Central memory CD4-positive, alpha-beta T cell (primary cell): ENCODE data around the gene PRKCE.

Experiments
- DNase-seq: peaks from one replicate; pipeline ENCODE4 v3.0.0; 2022

PRKCE gene

DNA sequence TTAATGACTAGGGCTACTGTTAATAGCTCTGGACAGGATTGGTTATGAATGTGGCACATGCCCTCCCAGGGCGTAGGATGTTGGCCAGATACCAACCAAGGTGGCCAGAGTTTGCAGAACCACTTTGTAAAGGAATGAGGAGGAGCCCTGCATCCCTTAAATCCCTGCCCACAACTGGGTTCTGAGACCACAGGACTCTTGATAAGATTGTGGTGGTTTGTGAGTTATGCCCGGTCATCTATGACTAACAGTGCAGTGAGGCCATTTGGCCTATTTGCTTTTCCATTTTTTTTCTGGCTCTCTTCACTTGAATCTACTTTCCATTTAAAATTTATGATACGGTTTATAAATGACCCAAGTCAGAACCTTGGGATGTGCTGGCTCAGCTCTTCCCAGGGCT lies 294.5 kb downstream of the PRKCE start:
- no peak for DNase-seq

GRCh38 chr2:45950606-45951005 lies 299.1 kb downstream of the PRKCE start:
- DNase-seq: no peak

DNA sequence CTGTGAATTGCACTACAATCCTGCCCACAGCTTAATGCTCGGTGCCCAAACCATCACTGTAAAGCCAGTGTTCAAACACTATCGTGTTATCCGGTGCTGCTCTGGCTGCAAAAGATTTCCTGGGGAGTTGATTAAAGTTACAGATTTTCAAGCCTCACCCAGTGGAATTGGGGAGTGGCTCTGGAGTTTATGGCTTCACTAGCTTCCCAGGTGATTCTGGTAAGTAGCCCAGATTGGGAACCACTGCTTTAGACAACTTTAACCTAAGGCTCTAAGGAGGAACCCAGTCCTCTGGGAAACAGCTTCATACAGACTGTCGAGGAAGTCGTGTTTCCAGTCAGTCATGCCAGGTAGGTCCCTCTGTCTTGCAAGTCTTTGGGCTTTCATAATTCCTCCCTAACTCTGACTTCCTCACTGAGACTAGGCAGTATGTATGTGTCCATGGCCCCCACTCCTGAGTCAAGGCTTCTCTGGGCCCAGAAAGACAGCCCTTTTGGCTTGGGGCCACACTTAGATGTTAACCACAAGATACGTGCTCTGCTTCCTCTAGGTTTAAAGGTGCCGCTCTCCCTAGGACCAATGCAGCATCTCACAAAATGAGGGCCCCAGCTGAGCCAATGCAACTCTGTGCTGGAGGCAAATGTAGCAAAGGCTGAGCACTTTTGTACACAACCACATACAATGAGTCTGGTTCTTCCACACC lies 299.7 kb downstream of the PRKCE start:
- no peak for DNase-seq

DNA sequence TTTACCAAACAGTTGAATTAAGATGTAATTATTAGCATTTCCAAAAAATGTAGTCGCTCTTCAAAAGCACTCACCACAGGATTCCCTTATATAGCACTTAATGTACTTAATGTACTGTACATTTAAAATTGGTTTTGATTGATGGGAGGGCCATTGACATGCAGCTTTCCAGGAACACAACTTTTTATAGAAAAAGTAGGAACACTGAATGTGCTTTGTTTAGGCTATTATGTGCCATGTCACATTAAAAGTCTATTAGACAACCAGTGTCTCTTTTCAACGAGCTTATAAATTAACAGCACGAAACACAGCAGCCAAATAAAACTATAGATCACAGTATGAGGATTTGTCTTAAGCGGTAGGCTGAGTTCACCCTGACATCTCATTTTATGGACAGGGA lies 301.1 kb downstream of the PRKCE start:
- DNase-seq: no peak

DNA sequence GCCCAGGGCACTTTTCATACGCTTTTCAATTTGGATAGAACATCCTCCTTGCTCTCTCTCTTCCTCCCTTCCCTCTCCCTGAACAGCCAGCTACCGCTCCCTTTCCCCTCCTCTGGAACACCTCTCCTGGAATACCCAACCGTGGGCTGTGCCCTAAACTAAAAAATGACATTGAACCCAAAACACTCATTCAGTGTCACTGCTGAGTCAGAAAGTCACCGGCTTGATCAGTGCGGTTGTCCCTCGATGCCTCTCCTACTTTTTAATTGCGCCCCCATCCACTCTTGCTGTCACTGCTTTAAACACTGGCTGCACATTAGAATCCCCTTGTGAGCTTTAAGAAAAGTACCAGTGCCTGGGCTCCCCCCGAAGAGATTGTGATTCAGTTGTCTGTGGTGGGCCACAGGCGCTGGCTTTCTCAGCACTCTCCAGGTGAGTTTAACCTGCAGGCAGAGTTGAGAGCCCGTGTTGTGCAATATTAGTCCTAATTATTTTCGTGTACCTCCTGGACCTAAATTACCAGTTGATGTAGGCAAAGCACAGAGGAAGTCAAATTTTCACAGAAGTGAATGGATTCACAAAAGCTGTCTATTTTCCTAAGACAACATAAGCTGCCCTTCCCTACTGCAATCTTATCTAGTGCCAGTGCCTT lies 302.0 kb downstream of the PRKCE start:
- DNase-seq: no peak

- DNase-seq: no peak
Observed at GRCh38 chr2:45954233-45954850, 302.9 kb downstream of the PRKCE start.

DNA sequence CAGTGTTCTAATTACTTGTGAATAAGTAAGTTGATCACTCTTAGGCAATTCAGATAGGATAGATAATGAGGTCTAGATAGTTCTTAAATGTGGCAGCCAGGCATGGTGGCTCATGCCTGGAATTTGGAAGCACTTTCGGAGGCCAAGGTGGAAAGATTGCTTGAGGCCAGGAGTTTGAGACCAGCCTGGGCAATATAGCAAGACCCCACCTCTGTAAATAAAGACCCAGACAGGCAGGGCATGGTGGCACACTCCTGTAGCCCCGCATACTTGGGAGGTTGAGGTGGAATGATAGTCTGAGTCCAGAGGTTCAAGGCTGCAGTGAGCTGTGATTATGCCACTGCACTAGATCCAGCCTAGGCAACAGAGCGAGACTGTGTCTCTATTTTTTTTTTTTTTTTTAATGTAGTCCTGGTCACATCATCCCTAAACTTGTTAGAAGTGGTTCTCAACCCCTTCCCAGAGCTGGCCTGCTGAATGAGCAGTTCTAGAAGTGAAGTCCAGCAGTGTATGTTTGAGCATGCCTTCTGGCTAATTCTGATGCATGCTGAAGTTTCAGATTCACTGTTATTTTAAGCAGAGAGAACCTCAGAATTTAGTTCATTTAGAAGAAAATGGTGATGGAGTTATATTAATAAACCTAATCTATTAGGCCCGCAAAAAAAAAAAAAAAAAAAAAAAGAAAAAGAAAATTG lies 306.2 kb downstream of the PRKCE start:
- no peak for DNase-seq

- no peak for DNase-seq
Observed at GRCh38 chr2:45960057-45960863, 308.8 kb downstream of the PRKCE start.

- DNase-seq: no peak
Observed at GRCh38 chr2:45962177-45962921, 310.9 kb downstream of the PRKCE start.

DNA sequence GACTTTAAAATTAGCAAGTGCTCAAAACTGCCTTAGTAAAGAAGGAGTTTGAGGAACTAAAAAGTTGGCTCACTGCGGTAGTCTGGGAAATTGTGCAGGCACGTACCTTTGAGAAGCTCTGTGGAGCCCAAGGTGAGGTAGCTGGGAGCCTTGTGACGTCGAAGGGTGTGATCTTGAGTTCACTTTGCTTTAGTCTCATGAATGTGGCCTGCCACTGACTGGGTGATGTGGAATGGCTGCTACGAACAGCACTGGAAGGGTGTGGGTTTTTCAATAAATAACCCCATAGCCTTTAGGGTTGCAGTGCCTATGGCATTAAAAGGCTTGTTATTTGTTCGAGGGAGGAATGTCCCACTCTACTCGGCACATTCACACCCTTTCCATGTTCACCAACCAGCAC lies 312.3 kb downstream of the PRKCE start:
- DNase-seq: no peak

GRCh38 chr2:45964223-45964841 lies 312.9 kb downstream of the PRKCE start:
- DNase-seq: no peak

- no peak for DNase-seq
Observed at GRCh38 chr2:45964906-45965305, 313.4 kb downstream of the PRKCE start.

- no peak for DNase-seq
Observed at GRCh38 chr2:45965871-45966498, 314.5 kb downstream of the PRKCE start.

GRCh38 chr2:45968946-45969584 lies 317.6 kb downstream of the PRKCE start:
- DNase-seq: no peak

DNA sequence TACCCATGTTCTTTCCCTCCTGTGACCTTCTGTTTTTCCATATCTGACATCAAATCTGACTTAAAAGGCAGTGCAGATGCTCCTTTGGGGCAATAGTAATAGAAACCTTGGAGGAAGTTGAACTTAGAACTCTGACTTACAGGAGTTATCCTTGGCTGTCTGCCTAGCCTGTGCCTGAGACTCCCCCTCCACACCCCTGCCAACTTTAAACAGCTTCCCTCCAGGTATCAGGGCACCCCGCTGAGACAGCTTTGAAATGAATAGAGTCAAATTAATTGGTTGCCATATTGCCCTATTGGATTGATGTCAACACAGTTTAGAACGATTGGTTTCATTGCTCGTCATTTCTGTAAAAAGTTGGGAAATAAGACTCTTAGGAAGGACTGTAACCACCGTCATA lies 322.0 kb downstream of the PRKCE start:
- no peak for DNase-seq

DNA sequence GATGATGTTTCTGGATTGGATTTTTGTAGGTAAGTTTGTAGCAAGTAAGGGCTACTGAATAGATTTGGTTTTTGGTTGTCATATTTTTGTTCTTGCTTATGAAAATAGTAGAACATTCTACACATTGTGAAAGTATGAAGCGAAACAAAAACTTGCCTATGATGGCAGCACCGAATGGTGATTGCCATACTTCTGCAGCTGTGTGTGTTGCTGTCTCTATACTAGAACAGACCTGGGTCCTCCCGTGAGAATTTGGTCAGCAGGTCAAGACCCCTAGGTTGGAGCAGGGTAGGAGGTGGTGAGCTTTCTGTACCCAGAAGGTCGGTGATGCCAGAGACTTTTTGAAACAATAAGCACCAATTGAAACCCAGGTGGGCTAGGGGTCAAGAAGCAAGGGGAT lies 322.6 kb downstream of the PRKCE start:
- no peak for DNase-seq

DNA sequence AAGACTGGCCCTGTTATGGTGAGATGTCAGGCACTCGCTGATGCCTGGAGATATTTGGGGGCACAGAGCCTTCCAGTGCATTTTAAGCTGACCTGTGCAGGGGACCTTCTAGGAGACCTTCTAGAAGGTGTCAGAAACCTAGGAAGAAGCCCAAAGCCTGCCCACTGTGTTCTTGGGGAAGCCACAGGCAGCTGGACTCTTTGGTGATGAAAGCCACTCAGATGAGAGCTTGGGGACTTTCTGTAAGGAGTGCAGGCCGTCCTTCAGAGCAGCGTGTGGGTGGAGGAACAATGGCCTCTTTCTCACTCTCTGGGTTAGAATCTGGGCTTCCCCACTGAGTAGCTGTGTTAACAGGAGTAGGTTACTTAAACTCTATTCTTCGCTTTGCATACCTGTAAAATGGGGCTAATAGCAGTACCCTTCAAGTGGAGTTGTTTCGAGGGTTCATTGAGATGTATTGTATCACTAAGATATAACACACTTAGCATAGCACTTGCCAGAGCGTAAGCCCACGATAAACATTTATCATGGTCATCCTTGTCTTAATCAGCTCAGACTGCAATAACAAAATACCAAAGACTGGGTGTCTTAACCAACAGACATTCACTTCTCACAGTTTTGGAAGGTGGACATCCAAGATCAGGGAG lies 323.4 kb downstream of the PRKCE start:
- no peak for DNase-seq

GRCh38 chr2:45975752-45976517 lies 324.5 kb downstream of the PRKCE start:
- no peak for DNase-seq

DNA sequence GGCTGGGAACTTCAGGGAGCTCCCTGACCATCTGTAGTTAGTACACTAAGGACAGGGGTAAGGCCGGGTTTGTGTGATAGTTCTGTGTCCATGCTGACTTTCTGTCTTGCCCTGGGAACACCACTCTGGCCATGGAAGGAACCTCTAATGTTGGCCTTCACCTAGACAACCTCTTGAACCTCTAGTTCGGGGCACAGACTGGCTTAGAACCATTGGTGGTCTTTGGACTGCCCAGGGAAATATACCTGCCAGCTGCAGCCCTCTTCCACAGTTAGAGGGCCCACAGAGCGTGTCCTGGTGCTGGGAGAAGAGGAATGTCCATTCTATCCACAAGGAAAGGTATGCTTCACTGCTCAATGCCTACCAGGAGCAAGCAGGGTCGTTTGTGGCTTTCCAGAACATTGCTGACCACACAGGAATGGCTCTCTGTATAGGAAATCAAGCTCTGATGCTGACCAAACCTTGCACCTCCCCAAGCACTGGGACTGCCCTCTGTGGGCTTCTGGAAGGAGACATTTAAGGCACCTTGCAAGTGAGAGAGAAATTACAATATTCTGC lies 326.9 kb downstream of the PRKCE start:
- DNase-seq: no peak
